ENCODE measurements around the gene DALRD3.

- TF ChIP-seq CTCF (IDR thresholded peaks at IDR 0.05; ENCODE audit: insufficient read depth, low read depth, low read length) (no peak), EZH2 (IDR thresholded peaks at IDR 0.05; ENCODE audit: insufficient read depth, low read length) (no peak)
Measured at GRCh38 chr3:49034650-49035049, 16.3 kb upstream of the DALRD3 start.

Measured in astrocyte (in vitro differentiated cells and primary cell).